Measurements from ENCODE around the gene UNC80.
"Not testable (repeated sequence)": the region's sequence is repeated elsewhere in the genome, so short reads cannot be mapped to it uniquely, and the experiment has no call there.

The UNC80 gene, protein sequence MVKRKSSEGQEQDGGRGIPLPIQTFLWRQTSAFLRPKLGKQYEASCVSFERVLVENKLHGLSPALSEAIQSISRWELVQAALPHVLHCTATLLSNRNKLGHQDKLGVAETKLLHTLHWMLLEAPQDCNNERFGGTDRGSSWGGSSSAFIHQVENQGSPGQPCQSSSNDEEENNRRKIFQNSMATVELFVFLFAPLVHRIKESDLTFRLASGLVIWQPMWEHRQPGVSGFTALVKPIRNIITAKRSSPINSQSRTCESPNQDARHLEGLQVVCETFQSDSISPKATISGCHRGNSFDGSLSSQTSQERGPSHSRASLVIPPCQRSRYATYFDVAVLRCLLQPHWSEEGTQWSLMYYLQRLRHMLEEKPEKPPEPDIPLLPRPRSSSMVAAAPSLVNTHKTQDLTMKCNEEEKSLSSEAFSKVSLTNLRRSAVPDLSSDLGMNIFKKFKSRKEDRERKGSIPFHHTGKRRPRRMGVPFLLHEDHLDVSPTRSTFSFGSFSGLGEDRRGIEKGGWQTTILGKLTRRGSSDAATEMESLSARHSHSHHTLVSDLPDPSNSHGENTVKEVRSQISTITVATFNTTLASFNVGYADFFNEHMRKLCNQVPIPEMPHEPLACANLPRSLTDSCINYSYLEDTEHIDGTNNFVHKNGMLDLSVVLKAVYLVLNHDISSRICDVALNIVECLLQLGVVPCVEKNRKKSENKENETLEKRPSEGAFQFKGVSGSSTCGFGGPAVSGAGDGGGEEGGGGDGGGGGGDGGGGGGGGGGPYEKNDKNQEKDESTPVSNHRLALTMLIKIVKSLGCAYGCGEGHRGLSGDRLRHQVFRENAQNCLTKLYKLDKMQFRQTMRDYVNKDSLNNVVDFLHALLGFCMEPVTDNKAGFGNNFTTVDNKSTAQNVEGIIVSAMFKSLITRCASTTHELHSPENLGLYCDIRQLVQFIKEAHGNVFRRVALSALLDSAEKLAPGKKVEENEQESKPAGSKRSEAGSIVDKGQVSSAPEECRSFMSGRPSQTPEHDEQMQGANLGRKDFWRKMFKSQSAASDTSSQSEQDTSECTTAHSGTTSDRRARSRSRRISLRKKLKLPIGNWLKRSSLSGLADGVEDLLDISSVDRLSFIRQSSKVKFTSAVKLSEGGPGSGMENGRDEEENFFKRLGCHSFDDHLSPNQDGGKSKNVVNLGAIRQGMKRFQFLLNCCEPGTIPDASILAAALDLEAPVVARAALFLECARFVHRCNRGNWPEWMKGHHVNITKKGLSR (N-terminal part only)

DNA sequence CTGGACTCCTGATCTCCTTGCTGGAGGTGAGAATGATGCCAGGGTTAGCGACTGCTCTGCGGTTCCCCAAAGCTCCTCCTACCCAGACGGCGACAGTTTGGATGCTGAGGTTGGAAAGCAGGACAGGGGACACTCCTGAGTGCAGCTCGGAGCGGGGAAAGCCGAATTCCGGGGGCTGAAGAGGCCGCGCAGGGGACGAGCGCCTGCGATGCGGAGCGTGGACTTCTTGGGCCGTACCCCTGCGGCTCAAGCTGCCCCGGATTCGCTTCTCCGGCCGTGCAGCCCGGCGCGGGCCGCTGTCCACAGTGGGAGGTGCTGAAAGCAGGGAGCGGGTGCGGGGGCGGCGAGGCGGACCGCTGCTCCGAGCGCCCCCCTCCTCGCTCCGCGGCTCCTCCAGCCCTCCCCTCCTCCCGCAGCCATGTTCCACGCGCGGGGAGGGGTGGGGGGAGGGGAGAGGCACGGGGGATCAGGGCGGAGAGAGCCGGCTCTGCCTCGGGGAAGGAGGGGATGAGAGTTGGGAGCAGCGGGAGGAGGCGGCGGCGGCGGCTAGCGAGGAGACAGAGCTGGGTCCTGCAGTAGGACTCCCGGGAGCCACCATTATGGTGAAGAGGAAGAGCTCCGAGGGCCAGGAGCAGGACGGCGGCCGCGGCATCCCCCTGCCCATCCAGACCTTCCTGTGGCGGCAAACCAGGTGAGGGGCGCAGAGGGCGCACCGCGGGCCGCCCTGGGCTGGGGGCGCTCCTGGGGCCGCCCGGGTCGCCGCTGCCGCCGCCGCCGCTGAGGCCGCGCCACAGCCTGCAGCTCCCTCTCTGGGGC is at the start of gene UNC80:
Gene UNC80 (plus strand): TSS at position 359 of the 816 bp plus-strand sequence. CDS start 241 bp downstream, at position 600.
- no peak for DNase-seq (ENCODE audit: extremely low read depth in 1 of 2, low read depth in 1 of 2)

DNA sequence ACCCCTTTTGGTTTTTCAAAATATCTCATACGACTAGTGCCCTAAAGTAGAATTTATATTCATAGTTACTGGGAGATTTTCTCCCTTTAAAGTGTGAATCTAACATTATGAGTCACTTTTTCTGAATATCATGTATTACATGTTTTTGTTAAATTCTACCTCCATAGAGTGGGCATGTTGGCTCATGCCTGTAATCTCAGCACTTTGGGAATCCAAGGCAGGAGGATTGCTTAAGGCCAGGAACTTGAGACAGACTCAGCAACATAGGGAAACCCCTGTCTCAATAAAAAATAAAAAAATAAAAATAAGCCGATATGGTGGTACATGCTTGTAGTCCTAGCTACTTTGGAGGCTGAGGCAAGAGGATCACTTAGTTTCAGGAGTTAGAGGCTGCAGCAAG is 45.3 kb upstream of the UNC80 start:
- DNase-seq (ENCODE audit: extremely low read depth in 1 of 2, low read depth in 1 of 2), result no peak

DNA sequence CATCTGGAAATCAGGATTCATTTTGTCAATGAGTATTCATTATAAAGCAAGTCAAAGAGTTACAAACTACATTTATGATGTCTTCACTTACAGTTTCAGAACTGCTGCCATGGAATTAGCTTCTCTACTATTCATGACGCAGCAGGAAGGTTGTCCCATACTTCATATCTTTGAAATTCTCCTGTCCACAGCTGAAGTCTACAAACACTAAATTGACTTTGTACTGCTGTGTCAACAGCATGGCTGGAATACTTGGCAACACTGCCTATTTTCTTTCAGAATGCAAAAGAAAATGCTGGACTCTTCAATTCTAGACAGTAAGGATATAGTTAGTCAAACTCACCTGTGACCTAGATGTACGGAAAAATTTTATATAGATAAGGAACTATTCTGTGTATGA is 44.6 kb upstream of the UNC80 start:
- DNase-seq (ENCODE audit: extremely low read depth in 1 of 2, low read depth in 1 of 2), result no peak

DNA sequence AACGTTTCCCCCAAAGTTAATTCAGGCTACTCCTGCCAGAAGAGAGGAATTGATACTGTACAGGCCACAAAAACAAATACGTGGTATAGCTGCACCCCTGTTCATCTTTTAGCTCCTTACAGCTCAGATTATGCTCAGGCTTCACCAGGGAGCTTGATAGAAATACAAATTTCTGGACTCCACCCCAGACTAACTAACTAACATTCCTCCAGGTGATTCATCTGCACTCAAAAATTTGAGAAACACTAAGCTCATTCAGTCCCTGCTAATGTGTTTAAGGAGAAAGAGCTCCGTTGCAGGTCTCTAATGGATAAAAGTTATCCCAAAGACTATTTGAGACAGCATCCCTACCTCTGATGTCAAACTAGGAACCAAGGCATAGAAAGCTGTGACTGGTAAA is 36.8 kb upstream of the UNC80 start:
- no peak for DNase-seq (ENCODE audit: extremely low read depth in 1 of 2, low read depth in 1 of 2)

DNA sequence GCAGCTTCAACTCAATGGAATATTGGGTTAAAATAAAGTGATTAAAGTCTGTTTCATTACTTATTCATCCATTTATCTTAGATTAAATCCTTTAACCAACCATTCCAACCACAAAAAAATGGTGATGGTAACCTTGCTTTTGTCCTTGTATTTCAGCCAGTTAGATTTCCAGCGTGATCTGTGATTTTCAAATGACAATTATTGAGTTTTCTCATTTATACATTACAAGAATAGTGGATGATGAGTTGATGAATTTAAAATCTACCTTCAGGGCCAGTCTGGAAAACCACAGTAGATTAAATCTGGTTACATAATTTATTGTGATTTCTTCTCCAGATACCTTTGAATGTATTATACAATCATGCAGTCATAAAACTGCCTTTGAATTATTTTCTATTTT is 29.7 kb upstream of the UNC80 start:
- no peak for DNase-seq (ENCODE audit: extremely low read depth in 1 of 2, low read depth in 1 of 2)

DNA sequence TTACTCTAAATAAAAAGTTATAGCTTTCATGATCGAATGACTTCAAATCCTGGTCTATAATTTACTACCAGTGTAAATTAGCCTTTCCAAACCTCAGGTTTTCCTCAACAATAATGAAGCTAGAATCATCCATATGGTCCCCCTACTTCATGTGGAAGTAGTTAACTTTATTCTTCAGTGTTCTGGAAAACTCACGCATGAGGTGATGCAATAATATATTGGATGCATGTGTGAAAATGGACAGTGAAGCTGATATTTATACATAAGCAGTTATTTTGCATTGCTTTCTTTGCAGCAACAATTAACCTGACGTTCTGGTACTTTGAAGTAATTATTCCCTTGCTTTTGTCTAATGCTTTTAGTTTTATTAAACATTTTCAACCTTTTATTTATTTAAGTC is 18.6 kb upstream of the UNC80 start:
- no peak for DNase-seq (ENCODE audit: extremely low read depth in 1 of 2, low read depth in 1 of 2)

DNA sequence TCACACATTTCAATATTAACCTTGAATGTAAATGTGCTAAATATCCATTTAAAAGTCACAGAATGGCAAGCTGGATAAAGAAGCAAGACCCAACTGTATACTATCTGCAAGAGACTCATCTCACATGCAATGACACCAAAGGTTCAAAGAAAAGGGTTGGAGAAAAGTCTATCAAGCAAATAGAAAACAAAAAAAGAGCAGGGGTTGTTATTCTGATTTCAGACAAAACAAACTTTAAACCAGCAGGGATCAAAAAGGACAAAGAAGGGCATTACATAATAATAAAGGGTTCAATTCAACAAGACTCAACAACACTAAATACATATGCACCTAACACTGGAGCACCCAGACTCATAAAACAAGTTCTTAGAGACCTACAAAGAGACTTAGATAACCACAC is 14.5 kb upstream of the UNC80 start:
- no peak for DNase-seq (ENCODE audit: extremely low read depth in 1 of 2, low read depth in 1 of 2)

DNA sequence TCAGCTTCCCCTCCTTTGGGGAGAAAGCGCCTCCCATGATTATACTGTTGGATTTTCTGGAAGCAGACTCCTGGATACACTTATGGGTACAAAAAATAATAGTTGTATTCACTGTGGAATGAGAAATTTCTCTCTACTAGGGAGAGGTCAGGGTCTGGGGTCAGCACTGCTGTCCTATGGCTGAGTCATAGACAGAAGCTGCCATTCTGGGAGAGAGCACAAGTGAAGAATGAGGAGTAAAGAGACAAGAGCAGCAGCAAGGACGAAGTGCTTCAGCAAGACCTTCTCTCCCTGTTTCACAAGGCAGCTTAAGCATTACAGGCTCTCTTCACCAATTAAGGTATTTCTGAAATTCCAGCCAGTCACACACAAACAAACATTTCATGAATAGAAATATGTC is 10.1 kb upstream of the UNC80 start:
- no peak for DNase-seq (ENCODE audit: extremely low read depth in 1 of 2, low read depth in 1 of 2)

DNA sequence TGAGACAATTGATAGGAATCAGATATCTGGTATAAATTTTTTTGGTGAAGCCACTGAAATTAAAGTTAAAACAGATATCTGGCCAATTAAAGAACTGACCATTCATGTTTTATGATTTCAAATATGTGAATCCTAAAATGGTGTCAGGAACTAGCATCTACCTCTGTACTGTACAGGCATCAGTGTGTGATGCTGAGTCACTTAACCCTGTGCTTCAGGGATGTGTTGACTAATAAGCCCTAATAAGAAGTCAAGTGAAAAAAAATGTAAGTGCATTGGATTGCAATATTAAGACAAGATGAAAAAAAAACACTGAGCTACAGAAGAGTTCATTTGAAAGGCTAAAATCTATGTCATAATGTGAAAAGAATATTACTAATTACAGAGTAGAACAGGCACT is 9.1 kb upstream of the UNC80 start:
- no peak for DNase-seq (ENCODE audit: extremely low read depth in 1 of 2, low read depth in 1 of 2)

DNA sequence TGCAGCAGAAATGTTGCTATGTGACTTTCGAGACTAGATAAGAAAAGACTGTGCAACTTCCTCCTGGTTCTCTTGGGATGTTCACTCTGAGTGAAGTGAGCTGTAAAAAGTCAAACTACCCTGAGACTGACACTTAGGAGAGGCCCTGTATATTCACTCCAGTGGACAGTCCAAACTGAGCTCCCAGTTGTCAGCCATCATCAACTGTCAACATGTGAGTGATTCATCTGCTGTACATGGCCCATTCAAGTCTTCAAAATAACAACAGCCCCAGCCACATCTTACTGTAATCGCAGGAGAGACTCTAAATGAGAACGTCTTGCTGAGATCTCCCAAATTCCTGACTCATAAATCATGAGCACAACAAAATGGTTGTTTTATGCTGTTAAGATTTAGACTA is 8.5 kb upstream of the UNC80 start:
- no peak for DNase-seq (ENCODE audit: extremely low read depth in 1 of 2, low read depth in 1 of 2)

DNA sequence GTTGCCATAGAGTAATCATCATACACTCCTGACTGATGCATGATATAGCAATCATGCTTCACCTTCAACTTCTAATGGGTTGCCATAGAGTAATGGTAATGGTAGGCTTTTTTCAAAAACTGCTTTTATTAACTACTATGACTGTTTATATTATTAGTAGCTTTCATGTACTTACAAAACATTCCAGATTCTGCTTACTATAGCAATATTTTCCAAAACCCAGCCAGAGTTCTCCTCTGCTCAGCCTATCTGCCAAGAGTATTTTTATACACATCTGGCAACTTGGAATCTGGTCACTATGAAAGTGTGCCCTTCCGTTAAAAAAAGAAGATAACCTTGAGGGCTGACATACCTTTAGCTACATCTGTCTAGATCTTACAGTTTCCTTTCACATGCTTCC is 5.0 kb upstream of the UNC80 start:
- no peak for DNase-seq (ENCODE audit: extremely low read depth in 1 of 2, low read depth in 1 of 2)

DNA sequence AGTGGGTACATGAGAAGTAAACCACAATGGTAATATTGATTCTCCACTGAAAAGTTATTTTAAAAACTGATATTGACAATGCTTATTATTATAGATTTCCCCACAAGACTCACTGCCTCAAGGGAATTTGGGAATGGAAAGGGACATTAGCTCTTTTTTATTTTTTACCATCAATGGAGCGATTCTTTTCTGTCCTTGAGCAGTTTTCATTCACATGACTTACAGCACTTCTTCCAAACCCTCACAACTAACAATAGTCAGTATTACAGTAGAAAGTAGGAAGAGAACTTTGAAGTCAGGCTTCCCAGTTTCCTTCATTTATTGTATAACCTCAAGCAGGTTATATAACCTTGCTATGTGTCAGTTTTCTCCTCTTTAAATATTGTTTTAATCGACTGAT is 4.3 kb upstream of the UNC80 start:
- DNase-seq (ENCODE audit: extremely low read depth in 1 of 2, low read depth in 1 of 2), result no peak

DNA sequence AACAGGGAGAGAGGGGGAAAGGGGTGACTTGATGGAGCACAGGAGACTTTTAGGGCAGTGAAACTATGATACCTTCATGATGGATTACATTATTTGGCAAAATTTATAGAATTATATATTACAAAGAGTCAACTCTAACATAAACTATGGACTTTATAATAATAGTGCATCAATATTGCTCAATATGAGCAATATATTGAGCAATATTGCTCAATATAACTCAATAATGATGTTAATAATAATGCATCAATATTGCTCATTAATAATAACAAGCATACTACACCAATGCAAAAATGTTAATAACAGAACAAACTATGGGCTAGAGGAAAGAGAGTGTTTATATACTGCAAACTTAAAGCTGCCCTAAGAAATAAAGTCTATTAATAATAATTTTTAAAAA is 3.1 kb upstream of the UNC80 start:
- no peak for DNase-seq (ENCODE audit: extremely low read depth in 1 of 2, low read depth in 1 of 2)

DNA sequence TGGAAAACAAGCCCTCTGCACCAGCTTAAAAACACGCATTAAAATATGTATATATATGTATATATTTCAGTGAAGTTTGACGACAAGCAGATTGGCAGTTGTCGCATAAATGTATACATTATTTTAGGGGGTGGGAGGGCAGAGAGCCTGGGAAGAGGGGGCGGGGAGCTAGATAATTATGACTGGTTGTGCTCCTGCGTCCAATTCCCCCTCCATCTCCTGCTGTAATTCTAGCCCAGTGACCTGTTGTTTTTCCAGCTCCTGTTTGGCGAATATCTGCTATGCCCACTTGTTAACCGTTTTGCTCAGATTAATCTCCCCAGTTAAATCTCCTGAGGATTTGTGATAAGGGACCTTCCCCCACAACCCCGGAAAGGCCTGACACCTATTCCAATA is 656 bp downstream of the UNC80 start:
- no peak for DNase-seq (ENCODE audit: extremely low read depth in 1 of 2, low read depth in 1 of 2)

DNA sequence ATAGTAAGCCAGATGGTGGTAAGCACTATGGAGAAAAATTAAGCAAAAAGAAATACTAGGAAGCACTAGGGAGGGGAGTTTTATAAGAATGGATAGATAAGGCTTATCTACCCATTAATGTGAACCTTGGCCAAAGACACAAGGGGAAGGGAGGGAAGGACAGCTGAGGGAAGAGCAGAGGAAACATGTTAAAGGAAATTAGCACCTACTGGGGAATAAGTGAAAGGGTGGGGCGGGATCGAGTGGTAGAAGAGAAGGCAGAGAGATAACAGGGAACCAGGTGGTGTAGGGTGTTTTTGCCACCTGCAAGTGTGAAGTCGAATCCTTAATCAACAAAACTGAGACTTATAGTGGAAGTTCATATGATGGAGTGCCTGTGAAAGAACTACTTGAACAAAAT is 1.7 kb downstream of the UNC80 start:
- DNase-seq (ENCODE audit: extremely low read depth in 1 of 2, low read depth in 1 of 2), result no peak

DNA sequence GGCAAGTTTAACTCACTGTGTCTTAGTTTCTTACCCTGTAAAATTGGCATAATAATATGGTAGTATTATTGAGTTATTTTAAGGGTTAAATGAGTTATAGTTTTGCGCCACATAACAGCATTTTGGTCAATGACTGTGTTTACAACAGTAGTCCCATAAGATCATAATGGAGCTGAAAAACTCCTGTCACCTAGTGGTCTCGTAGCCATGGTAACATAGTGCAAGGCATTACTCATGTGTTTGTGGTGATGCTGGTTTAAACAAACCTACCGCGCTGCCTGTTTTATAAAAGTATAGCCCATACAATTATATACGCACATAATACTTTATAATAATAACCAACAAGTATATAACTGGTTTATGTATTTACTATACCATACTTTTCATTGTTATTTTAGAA is 15.8 kb downstream of the UNC80 start:
- no peak for DNase-seq (ENCODE audit: extremely low read depth in 1 of 2, low read depth in 1 of 2)

DNA sequence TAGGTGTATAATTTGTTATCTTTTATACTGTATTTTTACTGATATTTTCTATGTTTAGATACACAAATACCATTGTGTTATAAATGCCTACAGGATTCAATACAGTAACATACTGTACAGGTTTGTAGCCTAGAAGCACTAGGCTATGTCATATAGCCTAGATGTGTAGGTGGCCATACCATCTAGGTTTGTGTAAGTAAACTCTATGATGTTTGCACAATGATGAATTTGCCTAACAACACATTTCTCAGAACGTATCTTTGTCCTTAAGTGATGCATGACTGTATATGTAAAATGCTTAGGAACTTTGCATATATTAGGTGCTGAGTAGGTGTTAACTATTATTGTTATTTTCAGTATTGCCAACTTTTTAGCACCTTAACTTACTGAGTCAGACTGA is 17.3 kb downstream of the UNC80 start:
- DNase-seq (ENCODE audit: extremely low read depth in 1 of 2, low read depth in 1 of 2), result no peak

DNA sequence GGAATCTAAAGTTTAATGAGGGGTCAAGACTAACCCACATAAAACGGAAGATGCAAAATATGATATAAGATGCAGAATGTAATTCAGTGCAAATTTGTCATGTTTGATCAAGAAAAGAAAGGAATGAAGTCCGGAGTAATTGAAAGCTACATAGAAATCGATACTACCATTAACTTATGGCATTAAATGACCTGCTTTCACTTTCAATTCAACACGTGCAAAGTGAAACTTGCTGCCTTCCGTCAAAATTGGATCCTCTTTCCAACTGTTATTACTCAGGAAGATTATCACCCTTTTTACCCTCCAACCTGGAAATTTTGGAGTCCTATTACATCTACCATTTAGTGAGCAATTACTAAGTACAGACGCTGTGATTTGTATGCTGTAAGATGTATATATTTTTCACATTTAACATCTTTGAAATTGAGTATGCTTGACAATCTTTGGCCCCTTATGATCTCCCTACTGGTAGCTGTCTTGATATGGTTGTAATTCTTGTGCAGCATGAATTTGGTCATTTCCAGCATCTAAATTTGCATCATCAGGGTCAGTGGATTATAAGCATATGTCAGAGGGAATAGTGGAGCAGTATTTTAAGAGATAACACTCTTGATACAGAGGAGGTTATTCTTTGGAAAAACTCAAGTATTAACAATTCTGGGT is 18.6 kb downstream of the UNC80 start:
- no peak for DNase-seq (ENCODE audit: extremely low read depth in 1 of 2, low read depth in 1 of 2)

DNA sequence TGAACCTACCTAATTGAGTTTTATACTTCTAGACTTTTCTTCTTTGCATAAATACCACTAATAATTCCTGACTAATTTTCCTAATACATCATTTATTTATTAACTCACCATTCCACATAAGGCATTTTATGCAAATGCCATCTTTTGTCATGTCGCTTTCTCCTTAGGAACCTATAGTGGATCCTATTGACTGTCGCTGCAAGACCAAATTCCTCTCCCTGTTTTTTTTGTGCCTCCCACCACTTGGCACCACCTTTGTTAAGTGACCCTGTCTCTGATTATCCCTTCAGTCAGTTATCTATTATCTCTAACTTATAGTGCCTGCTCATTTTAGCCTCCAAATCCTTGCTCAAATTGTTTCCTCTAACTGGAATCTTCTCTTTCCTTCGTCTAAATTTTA is 19.5 kb downstream of the UNC80 start:
- no peak for DNase-seq (ENCODE audit: extremely low read depth in 1 of 2, low read depth in 1 of 2)

DNA sequence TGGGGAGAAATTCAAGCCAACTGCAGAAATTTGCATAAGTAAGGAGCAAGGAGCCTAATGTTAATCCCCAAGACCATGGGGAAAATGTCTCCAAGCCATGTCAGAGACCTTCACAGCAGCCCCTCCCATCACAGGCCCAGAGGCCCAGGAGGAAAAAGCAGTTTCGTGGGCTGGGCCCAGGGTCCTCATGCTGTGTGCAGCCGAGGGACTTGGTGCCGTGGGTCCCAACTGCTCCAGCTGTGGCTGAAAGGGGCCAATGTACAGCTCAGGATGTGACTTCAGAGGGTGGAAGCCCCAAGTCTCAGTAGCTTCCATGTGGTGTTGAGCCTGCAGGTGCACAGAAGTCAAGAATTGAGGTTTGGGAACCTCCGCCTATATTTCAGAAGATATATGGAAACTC is 23.8 kb downstream of the UNC80 start:
- not testable (repeated sequence) for DNase-seq (ENCODE audit: extremely low read depth in 1 of 2, low read depth in 1 of 2)

Data from activated CD8-positive, alpha-beta memory T cell treated with anti-CD3 and anti-CD28 coated beads for 1 hour (primary cell).